HG03575 (cell line): ENCODE measurements around the gene NAGPA.

Source experiments
- ATAC-seq: cut with Tn5 transposase; IDR thresholded peaks from one replicate; pipeline ENCODE4 v1.9.1; 2021; ENCODE audit not compliant: unreplicated experiment, insufficient number of reproducible peaks, low FRiP score; ENCODE audit errors: extremely low read depth

NAGPA gene

DNA sequence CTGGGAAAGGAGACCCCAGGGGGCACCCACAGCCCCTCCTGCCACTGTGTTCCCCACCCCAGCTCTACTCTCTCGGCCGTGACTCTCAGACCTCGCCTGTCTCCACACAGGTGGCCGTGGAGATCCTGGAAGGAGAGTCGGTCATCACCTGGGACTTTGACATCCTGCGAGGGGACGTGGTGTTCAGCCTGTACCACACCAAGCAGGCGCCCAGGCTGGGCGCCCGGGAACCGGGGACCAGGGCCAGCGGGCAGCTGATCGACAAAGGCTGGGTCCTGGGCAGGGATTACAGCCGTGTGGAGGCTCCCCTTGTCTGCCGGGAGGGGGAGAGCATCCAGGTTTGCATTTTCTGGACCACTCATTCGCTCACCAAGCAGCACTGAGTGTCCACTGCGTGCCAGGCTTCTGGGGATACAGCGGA is 25.4 kb downstream of the NAGPA start:
- no peak for ATAC-seq

DNA sequence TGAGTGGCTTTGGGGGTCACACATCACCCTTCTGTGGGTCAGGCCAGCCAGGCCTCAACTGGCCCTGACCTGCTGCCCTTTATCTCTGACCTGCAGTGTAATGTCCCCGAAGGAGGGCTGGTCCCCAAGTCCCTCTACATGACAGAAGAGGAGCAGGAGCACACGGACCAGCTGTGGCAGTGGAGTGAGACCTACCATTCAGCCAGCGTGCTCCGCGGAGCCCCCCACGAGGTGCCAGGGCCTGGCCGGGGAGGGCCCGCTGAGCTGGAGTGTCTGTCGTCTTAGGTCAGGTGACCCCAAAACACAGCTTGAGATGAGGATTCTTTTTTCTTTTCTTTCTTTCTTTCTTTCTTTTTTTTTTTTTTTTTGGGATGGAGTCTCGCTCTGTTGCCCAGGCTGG is 26.5 kb downstream of the NAGPA start:
- no peak for ATAC-seq

DNA sequence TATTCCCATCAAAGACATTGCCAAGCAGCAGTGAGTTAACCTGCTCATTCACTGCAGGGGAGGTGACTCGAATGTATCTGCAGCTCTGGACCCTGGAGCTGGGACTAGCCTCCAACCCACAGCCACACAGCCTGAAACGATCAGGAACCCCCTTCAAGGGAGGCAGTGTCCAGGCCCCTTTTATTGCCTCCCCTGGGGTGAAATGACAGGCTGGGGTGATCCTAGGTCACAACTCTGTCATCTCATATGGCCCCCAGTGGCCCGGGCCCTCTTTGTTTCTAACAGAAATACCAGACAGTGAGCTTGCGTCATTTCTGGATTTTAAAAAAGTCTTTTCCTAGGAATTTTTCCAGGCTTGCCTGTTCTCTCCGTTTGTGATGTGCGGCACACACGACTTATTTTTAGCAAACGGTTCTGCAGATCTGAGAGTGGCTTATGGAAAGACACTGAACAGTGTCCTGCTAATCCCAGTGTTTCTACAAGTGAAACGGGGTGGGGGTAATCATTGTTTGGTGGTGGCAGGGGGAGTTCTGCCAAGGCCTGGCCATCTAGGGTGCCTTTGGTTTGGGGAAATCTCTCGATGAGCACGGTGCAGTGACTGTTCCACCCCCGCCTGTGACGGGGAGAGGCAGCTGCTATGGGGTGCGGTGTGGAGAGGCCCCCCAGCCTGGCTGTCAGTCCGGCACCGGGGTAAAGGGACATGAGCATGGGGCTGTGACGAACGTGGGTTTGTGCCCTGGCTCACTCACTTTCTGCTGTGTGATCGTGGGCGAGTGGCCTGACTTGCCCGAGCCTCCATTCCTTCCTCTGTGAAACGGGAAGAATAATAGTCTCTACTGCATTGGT is 27.2 kb downstream of the NAGPA start:
- no peak for ATAC-seq

DNA sequence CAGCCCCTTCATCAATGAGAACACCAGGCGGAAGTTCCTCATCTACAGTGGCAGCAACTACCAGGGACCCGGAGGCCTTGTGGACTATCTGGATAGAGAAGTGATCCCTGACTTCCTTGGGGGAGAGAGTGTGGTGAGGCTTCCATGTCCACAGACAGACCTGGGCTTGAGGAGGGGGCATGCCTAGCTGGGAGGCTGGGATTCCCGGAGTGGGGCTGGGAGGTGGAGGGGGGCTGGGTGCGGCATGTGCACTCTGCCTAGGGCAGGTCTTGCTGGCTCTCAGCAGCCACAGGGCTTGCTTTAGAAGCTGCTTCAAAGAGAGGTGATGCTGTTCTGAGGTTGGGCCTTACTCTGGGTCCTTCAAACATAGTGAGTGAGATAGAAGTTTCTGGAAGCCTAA is 27.8 kb downstream of the NAGPA start:
- no peak for ATAC-seq

GRCh38 chr16:5004311-5004710 is 29.4 kb downstream of the NAGPA start:
- ATAC-seq, result no peak

- ATAC-seq, result no peak
Observed at GRCh38 chr16:5003828-5004227, 29.9 kb downstream of the NAGPA start.

DNA sequence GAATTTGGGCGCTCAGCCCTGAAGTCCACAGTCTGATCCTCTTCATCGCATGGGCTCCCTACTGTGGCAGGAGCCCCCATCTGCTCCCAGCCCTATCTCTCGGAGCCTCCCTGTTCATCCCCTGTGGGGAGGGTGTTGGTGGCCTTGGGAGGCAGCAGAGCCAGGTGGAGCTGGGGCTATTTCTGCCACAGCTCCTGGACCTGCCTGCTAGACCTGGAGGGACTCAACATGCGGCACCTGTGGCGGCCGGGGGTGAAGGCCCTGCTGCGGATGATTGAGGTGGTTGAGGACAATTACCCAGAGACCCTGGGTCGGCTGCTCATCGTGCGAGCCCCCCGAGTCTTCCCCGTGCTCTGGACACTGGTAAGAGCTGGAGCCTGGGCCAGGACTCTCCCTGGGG is 30.5 kb downstream of the NAGPA start:
- ATAC-seq, result no peak

GRCh38 chr16:5002699-5003143 is 31.0 kb downstream of the NAGPA start:
- no peak for ATAC-seq

- no peak for ATAC-seq
Observed at GRCh38 chr16:5001986-5002385, 31.7 kb downstream of the NAGPA start.

DNA sequence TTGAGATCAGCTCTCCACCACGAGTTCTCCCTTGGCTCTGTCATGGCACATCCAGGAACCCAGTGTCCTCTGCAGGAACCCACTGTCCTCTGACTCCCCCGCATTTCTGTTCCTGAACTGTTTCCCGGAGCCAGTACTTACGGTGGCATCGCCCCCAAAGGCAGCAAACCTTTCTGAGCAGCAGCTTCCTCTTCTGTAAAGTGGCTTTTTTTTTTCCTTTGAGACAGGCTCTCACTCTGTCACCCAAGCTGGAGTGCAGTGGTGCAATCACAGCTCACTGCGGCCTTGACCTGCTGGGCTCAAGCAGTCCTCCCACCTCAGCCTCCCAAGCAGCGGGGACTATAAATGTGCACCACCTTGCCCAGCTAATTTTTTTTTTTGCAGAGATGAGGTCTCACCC is 32.2 kb downstream of the NAGPA start:
- ATAC-seq, result no peak

- no peak for ATAC-seq
Observed at GRCh38 chr16:5000573-5001001, 33.1 kb downstream of the NAGPA start.

- ATAC-seq, result no peak
Observed at GRCh38 chr16:4994719-4995434, 38.9 kb downstream of the NAGPA start.

- no peak for ATAC-seq
Observed at GRCh38 chr16:4991754-4992153, 42.0 kb downstream of the NAGPA start.

DNA sequence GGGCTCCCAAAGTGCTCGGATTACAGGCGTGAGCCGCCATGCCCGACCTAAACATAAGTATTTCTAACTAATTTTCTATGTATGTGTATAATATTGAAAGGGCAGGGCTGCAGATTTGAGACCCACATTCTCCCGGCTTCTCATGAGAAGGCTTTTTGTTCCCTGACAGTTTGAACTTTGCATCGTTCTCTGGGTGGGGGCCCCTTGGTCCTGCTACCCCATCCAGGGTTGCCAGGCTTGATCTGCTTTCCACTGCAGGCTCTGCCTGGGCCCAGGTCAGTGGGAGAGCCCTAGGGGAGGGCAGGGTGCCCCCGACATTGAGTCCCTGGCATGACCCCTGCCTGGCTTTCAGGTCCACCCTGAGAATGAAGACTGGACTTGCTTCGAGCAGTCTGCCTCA is 43.3 kb downstream of the NAGPA start:
- ATAC-seq, result no peak

DNA sequence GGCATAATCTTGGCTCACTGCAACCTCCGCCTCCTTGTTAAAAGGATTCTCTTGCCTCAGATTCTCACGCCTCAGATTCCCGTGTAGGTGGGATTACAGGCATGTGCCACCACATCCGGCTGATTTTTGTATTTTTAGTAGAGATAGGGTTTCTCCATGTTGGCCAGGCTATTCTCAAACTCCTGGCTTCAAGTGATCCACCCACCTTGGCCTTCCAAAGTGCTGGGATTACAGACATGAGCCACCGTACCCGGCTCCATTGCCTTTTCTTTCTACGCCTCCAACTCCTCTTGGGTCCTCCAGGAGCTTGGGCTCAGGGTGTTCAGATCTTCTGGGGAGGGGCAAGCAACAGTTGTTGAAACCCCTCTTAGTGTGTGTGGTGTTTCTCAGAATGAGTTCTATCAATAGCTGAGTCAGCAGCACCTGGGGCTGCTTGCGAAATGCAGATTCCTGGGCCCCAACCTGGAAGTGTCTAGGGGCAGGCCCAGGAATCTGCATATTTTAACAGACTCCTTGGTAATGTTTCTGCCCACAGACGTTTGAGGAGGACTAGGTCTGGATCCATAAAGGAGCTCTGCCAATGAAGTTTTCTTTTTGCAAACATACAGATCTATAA is 44.2 kb downstream of the NAGPA start:
- no peak for ATAC-seq

DNA sequence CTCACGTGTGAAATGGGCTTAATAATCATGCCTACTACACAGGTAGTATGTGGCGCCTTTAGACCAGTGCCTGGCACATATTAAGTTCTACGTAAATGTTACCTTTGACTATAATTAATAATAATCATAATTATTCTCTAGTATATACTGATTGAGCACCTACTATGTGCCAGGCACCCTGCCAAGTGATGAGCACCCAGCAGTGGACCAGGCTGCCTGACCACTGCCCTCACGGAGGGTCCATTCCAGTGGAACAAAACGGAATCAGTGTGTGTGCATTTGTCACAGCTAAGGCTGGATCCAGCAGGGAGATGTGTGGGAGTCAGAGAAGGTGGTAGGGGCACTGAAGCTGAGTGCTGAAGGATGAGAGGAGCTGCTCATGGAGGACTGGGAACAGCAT is 45.1 kb downstream of the NAGPA start:
- no peak for ATAC-seq

- no peak for ATAC-seq
Observed at GRCh38 chr16:4987580-4988374, 46.0 kb downstream of the NAGPA start.

GRCh38 chr16:4987250-4987579 is 46.5 kb downstream of the NAGPA start:
- no peak for ATAC-seq
